K562 (cell line): ENCODE results near the gene MDN1. TPM values are rescaled to one million over a fixed set of nuclear protein-coding genes. Genes with fewer than 3 reads are reported as not detected.

Experiments used
- BACH1 ChIP-seq: fragments of 200-800 bp; sonication (Bioruptor generic); IDR thresholded peaks from 2 replicates; pipeline ENCODE4 v1.6.1; 2016; ENCODE audit warnings: missing genetic modification characterization, missing compliant biosample characterization
- CBFB ChIP-seq: sonication (generic); formaldehyde crosslinking; IDR thresholded peaks from 2 replicates; pipeline ENCODE4 v1.4.0; 2020; ENCODE audit warnings: mild to moderate bottlenecking, missing genetic modification reagents
- DIDO1 ChIP-seq: fragments of 450-650 bp; IDR thresholded peaks from 2 replicates; pipeline ENCODE4 v1.6.1; 2016; ENCODE audit warnings: low read depth, missing biosample characterization, missing genetic modification characterization
- FOXA3 ChIP-seq, 2 experiments: fragments of 450-650 bp in 1 of 2; sonication (generic) in 1 of 2; formaldehyde crosslinking; IDR thresholded peaks in 1 of 2; conservative IDR thresholded peaks in 1 of 2; 2 replicates each; pipeline versions ENCODE4 v1.4.0 to v1.8.0; 2020 to 2022; ENCODE audit warnings: mild to moderate bottlenecking in 2 of 2, missing genetic modification reagents in 1 of 2
- HDAC1 ChIP-seq, 2 experiments: fragments of 450-650 bp; IDR thresholded peaks; 2 replicates each; pipeline ENCODE4 v1.6.1; 2016 to 2017; ENCODE audit warnings: inconsistent platforms in 1 of 2, mild to moderate bottlenecking in 1 of 2, moderate library complexity in 1 of 2
- IFI16 ChIP-seq: fragments of 250-450 bp; sonication (Bioruptor Pico); IDR thresholded peaks from 2 replicates; pipeline ENCODE4 v2.1.2; 2022; ENCODE audit warnings: mild to moderate bottlenecking, inconsistent platforms
- NCOR1 ChIP-seq: fragments of 450-650 bp; IDR thresholded peaks from 2 replicates; pipeline ENCODE4 v1.6.1; 2016; ENCODE audit warnings: mild to moderate bottlenecking, moderate library complexity
- TEAD2 ChIP-seq: fragments of 450-650 bp; IDR thresholded peaks from 2 replicates; pipeline ENCODE4 v1.6.1; 2016; ENCODE audit warnings: missing genetic modification characterization, control low read depth, missing compliant biosample characterization
- polyA plus RNA-seq, 8 experiments: library from polyadenylated mRNA; depleted of rRNA in 4 of 8; stranded (reverse) in 5 of 8; unstranded in 3 of 8; fragments of >200 nt; fragmentation: Nextera tagmentation in 2 of 8; fragmentation: Illumina TruSeq in 1 of 8; extraction: Ambion mirVana in 2 of 8; extraction: Trizol in 1 of 8; gene quantifications; 2 replicates each; pipeline versions ENCODE4 v1.2.1 to v1.2.3, GENCODE V29; 2011 to 2014; ENCODE audit warnings: inconsistent platforms in 1 of 8, missing spikeins in 1 of 8
- total RNA-seq, 7 experiments: library from RNA; depleted of rRNA in 6 of 7; stranded (reverse); fragments of >200 nt in 6 of 7; fragmentation: Illumina TruSeq in 2 of 7; extraction: Trizol in 2 of 7; gene quantifications; 2 replicates each; pipeline versions ENCODE4 v1.2.1 to v1.2.3, GENCODE V29; 2011 to 2021; ENCODE audit warnings: low replicate concordance in 1 of 7
- TF ChIP-seq, protein P1 (sequence below): fragments of 450-650 bp; IDR thresholded peaks from 2 replicates; pipeline ENCODE4 v1.6.1; 2018; ENCODE audit warnings: mild to moderate bottlenecking, low read depth; ENCODE audit not compliant: partially characterized antibody
- TF ChIP-seq, protein P2 (sequence below): fragments of 200-800 bp; sonication (Bioruptor generic); IDR thresholded peaks from 2 replicates; pipeline ENCODE4 v1.6.1; 2017; ENCODE audit warnings: missing genetic modification characterization, missing compliant biosample characterization
- TF ChIP-seq, protein P3 (sequence below), 2 experiments: fragments of 200-800 bp in 1 of 2; sonication (Bioruptor generic) in 1 of 2; sonication (generic) in 1 of 2; formaldehyde crosslinking in 1 of 2; IDR thresholded peaks in 1 of 2; conservative IDR thresholded peaks in 1 of 2; 2 replicates each; pipeline versions ENCODE4 v1.5.0 to v1.6.1; 2016 to 2020; ENCODE audit warnings: missing compliant biosample characterization in 1 of 2, missing genetic modification characterization in 1 of 2, missing genetic modification reagents in 1 of 2
- TF ChIP-seq, protein P4 (sequence below), 2 experiments: fragments of 450-650 bp; formaldehyde crosslinking in 1 of 2; IDR thresholded peaks; 2 replicates each; pipeline versions ENCODE4 v1.4.0 to v1.6.1; 2014 to 2020; ENCODE audit warnings: mild to moderate bottlenecking in 2 of 2, borderline replicate concordance in 1 of 2, low read depth in 1 of 2

Gene MDN1
- total and polyA plus RNA-seq, 9 of the 15 experiments (the other 6 are each of a cell fraction or from before 2014, with no cell fraction given) = 25.6 to 93.6 (median 43.0) TPM

DNA sequence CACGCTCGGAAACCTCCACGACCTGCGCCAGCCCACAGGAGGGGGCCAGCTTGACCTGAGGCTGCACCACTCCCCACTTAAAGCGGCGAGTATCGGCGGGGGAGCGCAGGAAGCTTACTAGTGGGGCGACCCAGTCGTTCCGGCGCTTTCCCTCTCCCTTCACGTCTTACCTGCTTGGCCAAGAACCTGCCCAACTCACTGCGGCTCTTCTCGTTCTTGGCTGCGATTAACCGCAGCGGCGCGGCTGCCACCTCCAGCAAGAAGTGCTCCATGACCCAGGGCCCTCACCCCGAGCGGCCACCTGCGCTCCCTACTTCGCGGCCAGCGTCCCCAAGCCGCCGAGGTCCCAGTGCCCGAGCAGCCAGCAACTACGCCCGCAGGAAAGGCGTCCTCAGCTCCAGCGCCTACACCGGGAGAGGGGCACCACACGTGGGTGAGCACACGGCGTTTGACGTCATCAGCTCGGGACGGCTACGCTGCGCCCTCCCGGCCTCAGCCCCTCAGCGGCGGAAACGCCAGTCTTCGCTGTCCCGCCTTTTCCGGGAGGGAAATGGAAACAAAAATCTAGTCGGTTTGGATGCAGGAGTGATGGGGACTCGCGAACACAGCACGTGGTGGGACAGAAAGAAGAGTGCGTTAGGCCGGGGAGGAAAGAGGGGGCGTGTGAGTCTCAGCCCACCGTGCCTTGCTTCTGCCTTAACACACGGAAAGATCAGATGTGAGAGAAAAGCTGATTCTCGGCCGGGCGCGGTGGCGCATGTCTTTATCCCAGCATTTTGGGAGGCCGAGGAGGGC, at the start of gene MDN1 (continued):
- TF ChIP-seq, protein P1, sequence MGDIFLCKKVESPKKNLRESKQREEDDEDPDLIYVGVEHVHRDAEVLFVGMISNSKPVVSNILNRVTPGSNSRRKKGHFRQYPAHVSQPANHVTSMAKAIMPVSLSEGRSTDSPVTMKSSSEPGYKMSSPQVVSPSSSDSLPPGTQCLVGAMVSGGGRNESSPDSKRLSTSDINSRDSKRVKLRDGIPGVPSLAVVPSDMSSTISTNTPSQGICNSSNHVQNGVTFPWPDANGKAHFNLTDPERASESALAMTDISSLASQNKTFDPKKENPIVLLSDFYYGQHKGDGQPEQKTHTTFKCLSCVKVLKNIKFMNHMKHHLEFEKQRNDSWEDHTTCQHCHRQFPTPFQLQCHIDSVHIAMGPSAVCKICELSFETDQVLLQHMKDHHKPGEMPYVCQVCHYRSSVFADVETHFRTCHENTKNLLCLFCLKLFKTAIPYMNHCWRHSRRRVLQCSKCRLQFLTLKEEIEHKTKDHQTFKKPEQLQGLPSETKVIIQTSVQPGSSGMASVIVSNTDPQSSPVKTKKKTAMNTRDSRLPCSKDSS = no peak
- TF ChIP-seq, protein P2, sequence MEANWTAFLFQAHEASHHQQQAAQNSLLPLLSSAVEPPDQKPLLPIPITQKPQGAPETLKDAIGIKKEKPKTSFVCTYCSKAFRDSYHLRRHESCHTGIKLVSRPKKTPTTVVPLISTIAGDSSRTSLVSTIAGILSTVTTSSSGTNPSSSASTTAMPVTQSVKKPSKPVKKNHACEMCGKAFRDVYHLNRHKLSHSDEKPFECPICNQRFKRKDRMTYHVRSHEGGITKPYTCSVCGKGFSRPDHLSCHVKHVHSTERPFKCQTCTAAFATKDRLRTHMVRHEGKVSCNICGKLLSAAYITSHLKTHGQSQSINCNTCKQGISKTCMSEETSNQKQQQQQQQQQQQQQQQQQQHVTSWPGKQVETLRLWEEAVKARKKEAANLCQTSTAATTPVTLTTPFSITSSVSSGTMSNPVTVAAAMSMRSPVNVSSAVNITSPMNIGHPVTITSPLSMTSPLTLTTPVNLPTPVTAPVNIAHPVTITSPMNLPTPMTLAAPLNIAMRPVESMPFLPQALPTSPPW (CRISPR knock-in tag) = peak; percentile 80
- TF ChIP-seq FOXA3 (CRISPR knock-in tag; conservative IDR thresholded peaks at IDR 0.05 in 1 of 2, IDR thresholded peaks at IDR 0.05 in 1 of 2) (peak in 1 of 2 experiments; percentile 59; a peak in 1 of 4 replicates), HDAC1 (IDR thresholded peaks at IDR 0.05) (peak in 1 of 2 experiments; percentile 100; a peak in 2 of 4 replicates), IFI16 (CRISPR knock-in tag) (no peak), CBFB (CRISPR knock-in tag) (peak; percentile 58; the same call in 1 of the 2 replicates), BACH1 (tag) (no peak), TEAD2 (tag) (no peak), DIDO1 (tag) (peak; percentile 90), NCOR1 (no peak)
- TF ChIP-seq, protein P3, sequence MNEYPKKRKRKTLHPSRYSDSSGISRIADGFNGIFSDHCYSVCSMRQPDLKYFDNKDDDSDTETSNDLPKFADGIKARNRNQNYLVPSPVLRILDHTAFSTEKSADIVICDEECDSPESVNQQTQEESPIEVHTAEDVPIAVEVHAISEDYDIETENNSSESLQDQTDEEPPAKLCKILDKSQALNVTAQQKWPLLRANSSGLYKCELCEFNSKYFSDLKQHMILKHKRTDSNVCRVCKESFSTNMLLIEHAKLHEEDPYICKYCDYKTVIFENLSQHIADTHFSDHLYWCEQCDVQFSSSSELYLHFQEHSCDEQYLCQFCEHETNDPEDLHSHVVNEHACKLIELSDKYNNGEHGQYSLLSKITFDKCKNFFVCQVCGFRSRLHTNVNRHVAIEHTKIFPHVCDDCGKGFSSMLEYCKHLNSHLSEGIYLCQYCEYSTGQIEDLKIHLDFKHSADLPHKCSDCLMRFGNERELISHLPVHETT (CRISPR knock-in tag; conservative IDR thresholded peaks at IDR 0.05 in 1 of 2, IDR thresholded peaks at IDR 0.05 in 1 of 2) = peak in 1 of 2 experiments; percentile 62; a peak in 1 of 4 replicates
- TF ChIP-seq, protein P4, sequence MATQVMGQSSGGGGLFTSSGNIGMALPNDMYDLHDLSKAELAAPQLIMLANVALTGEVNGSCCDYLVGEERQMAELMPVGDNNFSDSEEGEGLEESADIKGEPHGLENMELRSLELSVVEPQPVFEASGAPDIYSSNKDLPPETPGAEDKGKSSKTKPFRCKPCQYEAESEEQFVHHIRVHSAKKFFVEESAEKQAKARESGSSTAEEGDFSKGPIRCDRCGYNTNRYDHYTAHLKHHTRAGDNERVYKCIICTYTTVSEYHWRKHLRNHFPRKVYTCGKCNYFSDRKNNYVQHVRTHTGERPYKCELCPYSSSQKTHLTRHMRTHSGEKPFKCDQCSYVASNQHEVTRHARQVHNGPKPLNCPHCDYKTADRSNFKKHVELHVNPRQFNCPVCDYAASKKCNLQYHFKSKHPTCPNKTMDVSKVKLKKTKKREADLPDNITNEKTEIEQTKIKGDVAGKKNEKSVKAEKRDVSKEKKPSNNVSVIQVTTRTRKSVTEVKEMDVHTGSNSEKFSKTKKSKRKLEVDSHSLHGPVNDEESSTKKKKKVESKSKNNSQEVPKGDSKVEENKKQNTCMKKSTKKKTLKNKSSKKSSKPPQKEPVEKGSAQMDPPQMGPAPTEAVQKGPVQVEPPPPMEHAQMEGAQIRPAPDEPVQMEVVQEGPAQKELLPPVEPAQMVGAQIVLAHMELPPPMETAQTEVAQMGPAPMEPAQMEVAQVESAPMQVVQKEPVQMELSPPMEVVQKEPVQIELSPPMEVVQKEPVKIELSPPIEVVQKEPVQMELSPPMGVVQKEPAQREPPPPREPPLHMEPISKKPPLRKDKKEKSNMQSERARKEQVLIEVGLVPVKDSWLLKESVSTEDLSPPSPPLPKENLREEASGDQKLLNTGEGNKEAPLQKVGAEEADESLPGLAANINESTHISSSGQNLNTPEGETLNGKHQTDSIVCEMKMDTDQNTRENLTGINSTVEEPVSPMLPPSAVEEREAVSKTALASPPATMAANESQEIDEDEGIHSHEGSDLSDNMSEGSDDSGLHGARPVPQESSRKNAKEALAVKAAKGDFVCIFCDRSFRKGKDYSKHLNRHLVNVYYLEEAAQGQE (IDR thresholded peaks at IDR 0.05; ENCODE audit: borderline replicate concordance) = no peak
- TF ChIP-seq, protein P4 (CRISPR knock-in tag; IDR thresholded peaks at IDR 0.05; ENCODE audit: low read depth) = no peak
